PC-9 (cell line): ENCODE results near the gene INPP5A.

Source experiments
- CTCF ChIP-seq: fragments of 200-600 bp; sonication (generic); conservative IDR thresholded peaks from 2 replicates; pipeline ENCODE4 v1.6.1; 2017; ENCODE audit warnings: mixed run types, antibody characterized with exemption, mild to moderate bottlenecking, moderate library complexity
- EZH2 ChIP-seq: fragments of 200-600 bp; sonication (generic); IDR thresholded peaks from 2 replicates; pipeline ENCODE4 v1.8.0; 2017; ENCODE audit warnings: antibody characterized with exemption, low read depth

GRCh38 chr10:132534391-132535064 lies 3.1 kb upstream of the INPP5A start:
- TF ChIP-seq CTCF: no peak
- no peak for TF ChIP-seq EZH2
